HG02938 (cell line): ENCODE data around the gene TCF3.
A peak's percentile ranks its signal among the peaks of the same experiment; 100 is the strongest.

ENCODE experiments used
- ATAC-seq: cut with Tn5 transposase; IDR thresholded peaks from one replicate; pipeline ENCODE4 v1.9.1; 2021; ENCODE audit warnings: mild to moderate bottlenecking, moderate library complexity; ENCODE audit not compliant: unreplicated experiment

Gene TCF3

DNA sequence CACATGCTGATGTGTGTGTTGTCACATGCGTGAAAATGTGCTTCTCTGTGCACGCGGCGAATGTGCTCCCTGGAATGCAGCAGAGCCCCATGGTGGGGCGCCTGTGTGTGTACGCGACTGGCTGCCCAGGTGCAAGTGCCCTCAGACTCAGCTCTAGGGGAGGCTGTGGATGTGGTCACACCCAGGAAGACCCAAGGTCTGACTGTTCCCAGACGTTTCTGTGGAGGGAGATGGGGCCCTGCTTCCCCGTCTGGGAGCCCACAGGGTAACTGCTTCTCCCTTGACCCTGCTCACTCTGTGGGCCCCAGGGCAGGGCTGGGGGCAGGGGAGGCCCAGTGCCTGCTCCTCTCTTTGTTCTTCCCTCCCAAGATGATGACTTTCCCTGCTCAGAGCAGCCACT is 39.3 kb downstream of the TCF3 start:
- ATAC-seq = no peak

DNA sequence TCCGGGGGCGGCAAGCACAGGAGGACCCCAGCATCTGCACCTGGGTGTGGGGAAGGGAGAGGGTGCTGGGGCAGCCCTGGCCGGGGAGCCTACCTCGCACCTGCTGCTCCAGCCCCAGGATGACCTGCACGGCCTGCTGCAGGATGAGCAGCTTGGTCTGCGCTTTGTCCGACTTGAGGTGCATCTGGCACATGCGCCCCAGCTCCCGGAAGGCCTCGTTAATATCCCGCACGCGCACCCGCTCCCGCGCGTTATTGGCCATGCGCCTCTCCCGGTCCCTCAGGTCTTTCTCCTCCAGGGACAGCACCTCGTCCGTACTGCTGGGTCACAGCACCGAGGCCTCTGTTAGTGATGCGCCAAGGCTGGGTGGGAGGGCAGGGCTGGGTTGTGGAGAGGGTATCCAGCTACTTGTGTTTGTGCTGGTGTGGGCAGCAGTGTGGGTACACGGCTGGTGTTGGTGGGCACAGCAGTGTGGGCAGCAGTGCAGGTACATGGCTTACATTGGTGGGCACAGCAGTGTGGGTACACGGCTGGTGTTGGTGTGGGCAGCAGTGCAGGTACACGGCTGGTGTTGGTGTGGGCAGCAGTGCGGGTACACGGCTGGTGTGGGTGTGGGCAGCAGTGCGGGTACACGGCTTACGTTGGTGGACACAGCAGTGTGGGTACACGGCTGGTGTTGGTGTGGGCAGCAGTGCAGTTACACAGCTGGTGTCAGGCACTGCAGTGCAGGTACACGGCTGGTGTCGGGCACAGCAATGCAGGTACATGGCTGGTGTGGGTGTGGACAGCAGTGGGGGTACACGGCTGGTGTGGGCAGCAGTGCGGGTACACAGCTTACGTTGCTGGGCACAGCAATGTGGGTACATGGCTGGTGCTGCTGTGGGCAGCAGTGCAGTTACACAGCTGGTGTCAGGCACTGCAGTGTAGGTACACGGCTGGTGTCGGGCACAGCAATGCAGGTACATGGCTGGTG is 40.0 kb downstream of the TCF3 start:
- no peak for ATAC-seq

DNA sequence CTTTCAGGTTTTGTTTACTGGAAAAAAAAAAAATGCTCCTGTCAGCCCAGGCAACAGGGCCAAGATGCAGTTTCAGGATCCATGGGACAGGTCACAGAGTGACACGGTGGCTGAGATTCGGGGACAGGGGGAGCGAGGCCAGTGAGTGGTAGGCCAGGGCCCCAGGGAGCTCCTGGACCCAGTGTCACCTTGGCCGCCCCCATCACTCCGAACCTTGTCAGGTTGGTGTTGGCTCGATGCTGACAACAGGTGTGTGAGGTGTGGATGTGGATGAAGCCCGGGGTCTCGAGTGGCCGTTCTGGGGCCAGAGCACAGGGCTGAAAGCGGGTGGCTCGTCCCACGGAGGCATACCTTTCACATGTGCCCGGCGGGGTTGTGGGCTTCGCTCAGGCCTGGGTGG is 41.1 kb downstream of the TCF3 start:
- ATAC-seq = no peak

DNA sequence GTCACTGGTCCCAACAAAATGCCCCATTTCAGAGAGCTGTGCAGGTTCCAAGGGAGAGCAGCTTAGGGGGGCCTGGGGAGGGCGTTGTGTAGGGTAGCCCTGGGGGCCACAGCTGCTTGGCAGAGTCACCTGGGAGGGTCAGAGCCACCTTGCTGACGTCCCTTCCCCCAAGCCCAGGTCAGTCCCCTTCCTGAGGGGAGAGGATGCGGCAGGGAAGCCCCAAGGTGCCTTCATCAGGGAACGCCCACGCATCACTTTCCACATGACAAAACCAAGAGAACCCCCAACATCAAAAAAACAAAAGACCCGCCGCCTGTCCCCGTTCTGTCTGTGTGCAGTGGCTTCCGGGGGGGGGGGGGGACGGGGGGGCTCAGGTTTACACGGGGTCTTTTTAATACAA is 41.8 kb downstream of the TCF3 start:
- ATAC-seq = no peak

DNA sequence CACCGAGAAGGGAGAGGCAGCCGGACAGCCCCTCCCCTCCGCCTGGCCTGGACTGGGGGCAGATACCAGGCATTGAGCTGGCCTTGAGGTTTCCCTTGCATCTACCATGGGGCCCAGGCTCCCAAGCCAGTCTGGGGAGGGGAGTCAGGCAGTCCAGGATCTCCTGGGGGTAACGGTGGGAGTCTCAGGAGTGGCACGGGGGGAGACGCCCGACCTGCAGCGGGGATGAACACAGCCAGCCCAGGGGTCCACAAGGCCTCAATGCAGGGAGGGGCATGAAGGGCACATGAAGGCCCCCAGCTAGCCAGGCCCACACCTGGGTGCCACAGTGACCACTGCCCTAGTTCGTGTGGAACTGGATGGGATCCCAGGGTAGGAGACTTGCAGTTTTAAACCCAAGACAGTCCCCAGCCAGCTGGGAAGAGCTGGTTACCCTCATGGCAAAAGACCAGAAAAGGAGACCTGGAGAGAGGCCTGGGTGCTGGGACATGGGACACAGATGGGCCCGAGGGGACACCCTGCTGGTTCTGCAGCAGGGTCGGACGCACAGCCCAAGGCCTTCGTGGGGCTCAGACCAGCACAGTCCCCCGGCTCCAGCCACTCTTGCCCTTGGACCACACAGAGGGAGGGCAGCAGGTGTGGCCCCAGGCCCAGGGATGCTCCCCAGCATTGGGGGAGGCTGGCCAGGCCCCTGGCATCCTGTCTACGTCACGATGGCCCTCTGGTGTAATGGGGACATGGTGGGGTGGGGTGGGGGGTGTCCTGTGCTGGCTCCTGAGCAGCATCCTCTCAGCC is 42.5 kb downstream of the TCF3 start:
- ATAC-seq = no peak

DNA sequence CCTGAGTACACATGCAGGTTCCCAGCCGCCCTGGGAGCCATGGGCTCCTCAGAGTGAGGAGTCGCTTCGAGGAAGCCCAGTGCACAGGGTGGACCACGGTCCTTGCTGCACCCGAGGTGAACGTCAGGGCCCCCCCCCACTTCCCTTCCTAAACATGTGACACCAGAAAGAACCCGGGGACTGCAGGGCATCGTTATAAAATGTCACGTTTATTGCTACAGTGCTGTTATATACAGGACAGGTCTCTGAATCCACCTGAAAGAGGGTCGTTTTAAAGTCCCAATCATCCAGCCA is 43.4 kb downstream of the TCF3 start:
- ATAC-seq = no peak

DNA sequence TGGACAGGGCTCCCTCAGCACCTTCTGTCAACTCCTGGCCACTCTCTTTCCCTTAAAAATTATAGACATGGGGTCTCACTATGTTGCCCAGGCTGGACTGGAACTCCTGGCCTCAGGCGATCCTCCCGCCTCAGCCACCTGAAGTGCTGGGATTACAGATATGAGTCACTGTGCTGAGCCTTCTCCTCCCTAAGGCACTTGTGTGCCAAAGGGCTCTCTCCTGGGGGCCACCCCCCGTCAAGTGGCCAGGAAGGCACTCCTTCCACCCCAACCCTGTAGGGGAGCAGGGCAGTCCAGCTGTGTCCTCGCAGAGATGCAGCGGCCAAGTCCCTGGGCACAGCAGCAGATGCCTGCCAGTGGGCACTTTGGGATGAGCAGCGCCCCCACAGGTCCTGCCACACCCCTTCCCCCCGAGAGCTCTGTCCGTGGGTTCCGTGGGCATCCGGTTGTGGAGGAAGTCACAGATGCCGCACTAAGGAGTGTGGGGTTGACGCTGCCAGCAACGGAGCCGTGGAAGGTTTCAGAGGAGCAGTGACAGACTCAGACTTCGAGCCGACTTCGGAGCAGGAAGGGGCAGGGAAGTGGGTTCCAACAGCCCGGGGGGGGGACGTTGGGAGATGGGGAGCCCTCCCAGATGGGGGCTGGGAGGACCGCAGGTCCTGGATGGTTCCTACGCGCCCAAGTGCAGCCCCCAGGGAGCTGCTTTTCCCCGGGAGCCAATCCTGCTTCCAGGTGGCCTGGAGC is 43.9 kb downstream of the TCF3 start:
- no peak for ATAC-seq

DNA sequence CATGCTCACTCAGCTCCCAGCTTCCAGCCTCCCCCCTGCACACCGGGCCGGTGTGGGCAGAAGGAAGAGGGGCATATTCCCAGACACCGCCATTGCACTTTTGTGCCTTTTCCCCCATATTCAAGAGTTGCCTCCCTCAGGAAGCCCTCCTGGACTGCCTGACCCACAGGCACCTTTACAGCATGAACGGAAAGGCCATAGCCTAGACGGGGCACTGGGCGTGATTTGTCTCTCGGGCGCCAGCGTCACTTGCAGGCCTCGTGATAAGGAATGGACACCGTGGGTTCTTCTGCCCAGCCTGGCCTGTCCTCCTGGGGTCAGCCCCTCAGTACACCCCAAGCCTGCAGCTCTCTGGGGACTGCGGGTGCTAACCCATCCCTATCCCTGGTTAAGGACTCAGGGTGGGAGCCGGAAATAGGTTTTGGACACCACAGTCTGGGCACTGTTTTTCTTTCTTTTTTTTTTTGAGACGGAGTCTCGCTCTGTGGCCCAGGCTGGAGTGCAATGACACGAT is 46.2 kb downstream of the TCF3 start:
- no peak for ATAC-seq

DNA sequence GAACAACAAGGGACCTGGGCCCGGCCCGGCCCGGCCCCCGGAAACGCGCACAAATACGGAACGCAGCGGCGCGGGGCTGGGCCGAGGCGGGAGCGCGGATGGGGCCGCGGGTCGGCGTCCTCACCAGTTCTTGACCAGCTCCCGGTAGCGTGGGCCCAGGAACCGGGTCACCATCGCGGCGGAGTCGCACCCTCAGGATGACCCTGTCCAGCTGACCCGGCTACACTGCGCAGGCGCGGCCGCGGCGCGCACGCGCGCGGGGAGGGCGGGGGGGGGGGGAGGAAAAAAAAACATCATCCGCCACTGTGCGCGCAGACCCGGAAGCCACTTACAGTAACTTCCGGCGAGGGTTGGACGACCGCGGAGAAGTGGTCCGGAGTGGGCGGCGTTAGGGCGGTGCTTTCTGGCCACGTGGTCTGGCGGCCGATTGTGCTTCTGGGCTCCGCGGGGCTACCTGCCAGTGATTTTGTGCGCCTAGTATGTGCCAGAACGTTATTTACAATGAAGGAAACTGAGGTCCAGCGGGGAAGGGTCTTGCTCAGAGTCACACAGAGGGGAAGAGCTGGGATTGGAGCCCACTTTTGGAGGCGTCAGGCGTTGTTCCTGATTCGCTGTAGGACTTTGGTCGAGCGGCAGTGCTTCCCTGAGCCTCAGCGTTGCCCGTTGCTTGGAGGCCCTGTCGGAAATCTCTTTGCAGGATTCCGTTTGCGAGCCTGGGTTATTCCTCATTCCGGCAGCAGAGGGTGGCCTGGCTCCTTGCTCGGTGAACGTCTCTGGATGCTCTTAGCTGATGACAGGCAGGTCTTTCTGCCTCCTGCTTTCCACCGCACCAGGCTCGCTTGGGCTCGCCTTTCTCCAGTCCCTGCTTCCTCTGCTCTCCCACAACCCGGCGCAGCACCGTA is 46.9 kb downstream of the TCF3 start, which contains the start of gene UQCR11:
Gene UQCR11, minus strand, starts transcription at position 227 of the 902 bp plus-strand sequence. Its CDS starts 53 bp downstream, at position 174.
- peak; percentile 78 for ATAC-seq

DNA sequence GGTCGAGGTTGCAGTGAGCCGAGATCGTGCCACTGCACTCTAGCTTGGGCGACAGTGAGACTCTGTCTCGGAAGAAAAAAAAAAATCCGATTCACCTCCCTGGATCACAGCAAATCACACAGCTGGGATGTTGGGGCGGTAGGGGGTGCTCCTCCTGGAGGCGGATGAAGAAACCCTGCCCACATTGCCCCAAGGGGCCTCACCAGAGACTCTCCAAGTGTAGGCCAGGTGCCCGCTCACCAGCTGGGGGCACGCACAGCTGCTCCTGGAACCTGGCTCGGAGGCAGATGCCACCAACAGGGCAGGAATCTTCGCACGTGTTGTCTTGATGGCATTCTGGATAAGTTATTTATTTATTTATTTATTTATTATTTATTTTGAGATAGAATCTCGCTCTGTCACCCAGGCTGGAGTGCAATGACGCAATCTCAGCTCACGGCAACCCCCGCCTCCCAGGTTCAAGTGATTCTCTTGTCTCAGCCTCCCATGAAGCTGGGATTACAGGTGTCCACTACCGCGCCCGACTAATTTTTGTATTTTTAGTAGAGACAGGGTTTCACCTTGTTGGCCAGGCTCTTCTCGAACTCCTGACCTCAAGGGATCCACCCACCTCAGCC is 50.2 kb downstream of the TCF3 start:
- no peak for ATAC-seq

DNA sequence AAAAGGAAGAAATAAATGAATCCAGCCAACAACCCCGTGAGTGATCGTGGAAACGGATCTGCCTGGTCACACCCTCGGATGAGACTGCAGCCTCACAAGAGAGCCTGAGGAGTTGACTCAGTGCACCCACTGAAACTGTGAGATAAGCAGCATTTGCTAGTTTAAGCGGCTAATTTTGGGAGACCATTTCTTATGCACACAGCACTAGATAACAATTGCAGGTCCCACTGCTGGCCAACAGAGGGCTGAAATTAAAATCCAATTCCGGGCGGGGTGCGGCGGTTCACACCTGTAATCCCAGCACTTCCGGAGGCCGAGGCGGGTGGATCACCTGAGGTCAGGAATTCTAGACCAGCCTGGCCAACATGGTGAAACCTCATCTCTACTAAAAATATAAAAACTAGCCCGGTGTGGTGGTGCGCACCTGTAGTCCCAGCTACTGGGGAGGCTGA is 50.8 kb downstream of the TCF3 start:
- ATAC-seq = no peak

DNA sequence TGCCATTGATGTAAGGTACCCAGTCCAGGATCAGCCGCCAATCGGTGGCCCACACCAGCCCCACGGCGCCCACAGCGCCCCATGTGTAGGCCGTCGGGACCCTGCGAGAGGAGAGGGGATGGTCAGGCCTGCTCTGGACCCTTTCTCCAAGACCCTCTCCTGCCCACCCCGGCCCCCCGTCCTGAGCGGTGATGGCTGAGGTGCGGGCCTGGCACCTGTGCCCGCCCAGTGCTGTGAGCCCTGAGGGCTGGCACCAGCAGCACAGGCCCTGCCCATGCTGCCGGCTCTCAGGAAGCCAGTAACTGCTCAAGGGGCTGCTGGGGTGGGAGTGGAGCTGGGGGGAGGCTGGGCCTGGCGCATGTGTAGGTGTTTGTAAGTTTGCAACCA is 53.0 kb downstream of the TCF3 start:
- ATAC-seq = no peak

DNA sequence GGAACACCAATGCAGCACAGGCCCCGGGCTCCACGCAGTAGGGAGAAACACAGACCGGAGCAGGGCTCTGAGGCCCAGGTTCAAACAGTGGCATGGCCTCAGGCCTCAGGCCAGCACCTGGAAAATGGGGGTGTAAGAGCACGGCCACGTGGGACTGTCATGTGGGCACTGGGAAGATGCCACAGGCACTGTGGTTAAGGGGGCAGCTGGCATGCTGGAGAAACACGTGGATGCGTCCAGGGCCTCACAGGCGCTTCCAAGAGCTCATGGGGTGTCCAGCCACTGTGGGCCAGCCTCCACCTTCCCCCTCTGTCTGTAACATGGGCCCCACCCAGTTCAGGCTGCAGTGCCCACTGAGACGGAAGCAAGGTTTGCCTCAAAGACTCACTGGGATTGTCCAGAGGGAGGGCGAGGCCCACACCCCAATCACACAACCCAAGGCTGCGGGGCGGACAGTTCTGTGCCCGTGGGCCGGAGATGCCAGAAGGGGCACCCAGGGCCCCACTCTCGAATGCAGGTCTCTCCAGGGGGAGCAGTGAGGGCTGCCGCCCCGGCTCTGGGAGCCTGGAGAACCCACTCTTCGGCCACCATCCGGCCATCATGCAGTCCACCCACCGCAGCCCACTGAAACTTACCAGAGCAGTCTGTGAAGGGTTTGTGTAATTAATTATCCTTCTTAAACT is 53.5 kb downstream of the TCF3 start:
- ATAC-seq = no peak

DNA sequence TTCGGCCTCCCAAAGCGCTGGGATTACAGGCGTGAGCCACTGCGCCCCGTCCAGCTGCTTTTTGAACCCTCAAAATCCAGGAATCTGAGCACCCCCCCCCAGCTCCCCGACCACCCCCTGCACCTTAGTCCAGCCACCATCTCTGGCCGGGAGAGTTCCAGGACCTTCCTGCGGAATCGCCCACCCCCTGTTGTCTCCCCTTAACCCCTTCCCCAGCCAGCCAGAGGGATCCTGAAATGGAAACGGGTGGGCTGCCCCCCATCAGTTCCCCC is 59.0 kb downstream of the TCF3 start:
- no peak for ATAC-seq

DNA sequence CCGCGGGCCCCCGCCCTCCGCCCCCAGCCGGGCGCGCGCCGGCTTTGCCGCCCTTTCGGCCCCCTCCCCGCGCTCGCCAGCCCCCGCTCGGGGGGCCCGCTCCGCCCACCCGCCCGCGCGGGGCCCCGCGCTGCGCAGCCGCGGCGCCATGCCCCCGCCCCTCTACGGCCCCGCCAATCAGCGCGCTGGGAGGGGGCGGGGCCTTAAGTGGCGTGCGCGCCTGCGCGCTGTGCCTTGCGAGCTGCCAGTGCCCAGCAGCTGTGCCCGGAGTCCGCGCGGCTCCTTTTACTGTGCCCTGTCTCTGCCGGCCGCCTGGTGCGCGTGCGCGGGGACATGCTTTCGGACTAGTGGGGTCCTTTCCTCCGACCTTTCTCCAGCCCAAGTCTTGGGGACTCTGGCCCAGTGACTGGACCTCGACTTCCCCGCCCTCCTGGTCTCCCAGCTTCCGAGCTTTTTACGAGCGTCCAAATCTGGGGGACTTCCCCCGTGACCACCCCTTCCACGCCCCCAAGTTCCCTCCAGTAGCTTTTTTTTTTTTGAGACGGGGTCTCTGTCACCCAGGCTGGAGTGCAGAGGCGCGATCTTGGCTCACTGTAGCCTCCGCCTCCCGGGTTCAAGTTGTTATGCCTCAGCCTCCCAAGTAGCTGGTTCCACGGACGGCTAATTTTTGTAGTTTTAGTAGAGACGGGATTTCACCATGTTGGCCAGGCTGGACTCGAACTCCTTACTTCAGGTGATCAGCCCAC is 59.5 kb downstream of the TCF3 start, which contains the start of gene MBD3:
Gene MBD3, minus strand, starts transcription at position 111 of the 746 bp plus-strand sequence. CDS start 234 bp downstream, outside the sequence.
- ATAC-seq = peak; percentile 46

DNA sequence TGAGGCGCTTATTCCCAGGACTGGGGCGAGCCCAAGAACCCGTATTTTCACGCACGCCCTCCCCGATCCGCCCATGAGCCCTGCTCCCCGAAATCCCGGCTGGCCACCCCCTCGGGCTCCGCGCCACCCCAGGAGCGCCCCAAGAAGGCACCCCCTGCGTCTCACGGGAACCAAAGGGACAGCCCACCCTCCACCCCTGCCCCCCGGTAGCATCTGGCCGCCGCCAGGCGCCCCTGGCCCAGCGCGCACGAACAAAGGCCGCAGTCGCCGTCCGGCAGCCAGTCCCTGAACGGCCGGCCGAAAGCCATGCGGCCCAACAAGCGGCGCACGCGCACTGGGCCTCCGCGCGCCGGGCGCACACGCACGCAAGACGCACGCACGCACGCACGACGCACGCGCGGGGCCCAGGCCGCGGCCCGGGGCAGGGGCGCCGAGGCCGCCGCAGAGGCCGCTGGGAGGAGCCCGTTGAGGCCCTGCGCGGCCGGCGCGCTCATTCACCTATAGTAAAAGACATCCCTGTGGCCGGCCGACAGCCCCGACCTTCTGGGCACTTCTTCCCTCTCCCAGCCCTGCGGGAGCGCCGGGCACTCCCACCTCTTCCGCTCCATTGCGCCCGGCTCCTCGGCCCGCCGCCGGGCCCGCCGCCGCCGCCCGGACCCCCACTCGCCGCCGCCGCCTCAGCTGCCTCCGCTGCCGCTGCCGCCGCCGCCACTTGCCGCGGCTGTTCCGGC is 60.2 kb downstream of the TCF3 start:
- peak; percentile 50 for ATAC-seq

DNA sequence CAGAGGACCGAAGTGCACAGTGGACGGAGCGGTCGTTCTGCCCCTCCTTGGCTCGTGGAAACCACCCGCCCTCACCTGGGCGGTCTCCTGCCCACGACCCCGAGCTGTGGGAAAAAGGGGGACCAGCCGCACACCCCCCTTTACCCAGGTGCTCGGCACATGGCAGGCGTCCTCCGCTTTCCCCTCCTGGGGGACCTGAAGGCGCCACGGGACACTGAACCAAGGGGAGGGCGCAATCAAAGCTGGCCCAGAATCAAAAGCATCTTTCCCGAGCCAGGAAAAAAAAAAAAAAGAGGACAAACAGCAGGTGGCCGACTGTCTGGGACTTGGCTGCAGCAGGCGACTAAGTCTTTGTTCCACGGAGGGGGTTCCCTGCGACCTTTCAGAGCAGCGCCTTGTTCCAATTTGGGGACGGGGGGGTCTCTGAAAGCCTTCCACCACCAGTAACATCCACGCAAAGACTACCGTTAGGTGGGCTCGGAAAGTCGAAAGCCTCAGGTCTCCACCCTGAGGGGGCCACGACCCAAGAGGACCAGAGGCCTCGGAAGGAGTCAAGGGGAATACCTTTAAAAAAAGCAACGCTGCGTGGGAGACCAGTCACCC is 60.9 kb downstream of the TCF3 start:
- ATAC-seq = no peak
